Endothelial cell of umbilical vein (primary cell): ENCODE results near the gene HECW1.

Source experiments
- EZH2 ChIP-seq: IDR thresholded peaks from 2 replicates; pipeline ENCODE4 v1.6.1; 2012; ENCODE audit warnings: borderline replicate concordance, low read depth, mild to moderate bottlenecking, moderate library complexity, low read length, inconsistent platforms; ENCODE audit not compliant: severe bottlenecking
- FOS ChIP-seq: IDR thresholded peaks from 2 replicates; pipeline ENCODE4 v1.6.1; 2011; ENCODE audit warnings: mild to moderate bottlenecking, low read length, moderate library complexity, borderline replicate concordance; ENCODE audit not compliant: insufficient read depth
- GATA2 ChIP-seq: IDR thresholded peaks from 2 replicates; pipeline ENCODE4 v1.7.0; 2011; ENCODE audit warnings: low read depth, mild to moderate bottlenecking, moderate library complexity, mixed read lengths, low read length; ENCODE audit not compliant: insufficient read length, insufficient read depth
- JUN ChIP-seq: IDR thresholded peaks from 2 replicates; pipeline ENCODE4 v1.6.1; 2011; ENCODE audit warnings: borderline replicate concordance, low read depth; ENCODE audit not compliant: insufficient read length, insufficient read depth
- MYC ChIP-seq: IDR thresholded peaks from one replicate; pipeline ENCODE4 v1.6.1; 2011; ENCODE audit warnings: mild to moderate bottlenecking, low read depth, low read length
- POLR2A ChIP-seq: IDR thresholded peaks from 2 replicates; pipeline ENCODE4 v1.6.1; 2012; ENCODE audit warnings: low read depth, mild to moderate bottlenecking, control low read depth, low read length
- POLR2AphosphoS5 ChIP-seq: IDR thresholded peaks from 2 replicates; pipeline ENCODE4 v1.6.1; 2012; ENCODE audit warnings: low read depth, mild to moderate bottlenecking, control low read depth, low read length, moderate library complexity; ENCODE audit not compliant: insufficient read depth
- TF ChIP-seq, protein P1 (sequence below), 2 donors: IDR thresholded peaks; 1 replicate in 1 of 2; 2 replicates in 1 of 2; pipeline ENCODE4 v1.5.1; 2011; ENCODE audit warnings: low read length in 2 of 2, mild to moderate bottlenecking in 2 of 2, moderate library complexity in 2 of 2, control low read depth in 1 of 2, inconsistent platforms in 1 of 2, low read depth in 1 of 2; ENCODE audit not compliant: insufficient read depth in 1 of 2; ENCODE audit errors: extremely low read depth in 1 of 2
- TF ChIP-seq, protein P2 (sequence below): IDR thresholded peaks from 2 replicates; pipeline ENCODE4 v1.6.1; 2011; ENCODE audit not compliant: insufficient read depth, insufficient read length

DNA sequence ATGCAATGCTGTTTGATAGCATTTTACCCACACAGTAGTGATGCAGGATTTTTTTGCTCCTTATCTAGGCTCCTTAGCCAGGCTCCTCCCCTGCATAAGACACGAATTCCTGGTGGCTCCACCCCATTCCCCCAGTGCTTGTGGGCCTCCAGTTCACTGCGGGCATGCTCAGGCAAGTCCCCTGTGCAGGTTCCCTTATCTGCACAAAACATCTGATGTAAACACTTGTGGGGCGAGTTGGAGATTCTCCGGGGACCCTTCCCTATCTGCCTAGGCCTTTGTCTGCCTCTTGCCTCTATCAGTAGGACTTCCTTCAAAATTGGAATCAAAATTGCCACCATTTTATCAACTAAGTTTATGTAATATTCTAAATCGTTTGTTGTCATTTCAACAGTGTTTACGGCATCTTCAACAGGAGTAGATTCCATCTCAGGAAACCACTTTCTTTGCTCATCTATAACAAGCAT lies 465.1 kb downstream of the HECW1 start:
- TF ChIP-seq, protein P1, sequence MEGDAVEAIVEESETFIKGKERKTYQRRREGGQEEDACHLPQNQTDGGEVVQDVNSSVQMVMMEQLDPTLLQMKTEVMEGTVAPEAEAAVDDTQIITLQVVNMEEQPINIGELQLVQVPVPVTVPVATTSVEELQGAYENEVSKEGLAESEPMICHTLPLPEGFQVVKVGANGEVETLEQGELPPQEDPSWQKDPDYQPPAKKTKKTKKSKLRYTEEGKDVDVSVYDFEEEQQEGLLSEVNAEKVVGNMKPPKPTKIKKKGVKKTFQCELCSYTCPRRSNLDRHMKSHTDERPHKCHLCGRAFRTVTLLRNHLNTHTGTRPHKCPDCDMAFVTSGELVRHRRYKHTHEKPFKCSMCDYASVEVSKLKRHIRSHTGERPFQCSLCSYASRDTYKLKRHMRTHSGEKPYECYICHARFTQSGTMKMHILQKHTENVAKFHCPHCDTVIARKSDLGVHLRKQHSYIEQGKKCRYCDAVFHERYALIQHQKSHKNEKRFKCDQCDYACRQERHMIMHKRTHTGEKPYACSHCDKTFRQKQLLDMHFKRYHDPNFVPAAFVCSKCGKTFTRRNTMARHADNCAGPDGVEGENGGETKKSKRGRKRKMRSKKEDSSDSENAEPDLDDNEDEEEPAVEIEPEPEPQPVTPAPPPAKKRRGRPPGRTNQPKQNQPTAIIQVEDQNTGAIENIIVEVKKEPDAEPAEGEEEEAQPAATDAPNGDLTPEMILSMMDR (IDR thresholded peaks at IDR 0.05; ENCODE audit: extremely low read depth in 1 of 2, insufficient read depth in 1 of 2, low read depth in 1 of 2, low read length in 2 of 2) = no peak
- TF ChIP-seq EZH2 = no peak
- TF ChIP-seq POLR2AphosphoS5 = no peak
- no peak for TF ChIP-seq POLR2A
- TF ChIP-seq, protein P2, sequence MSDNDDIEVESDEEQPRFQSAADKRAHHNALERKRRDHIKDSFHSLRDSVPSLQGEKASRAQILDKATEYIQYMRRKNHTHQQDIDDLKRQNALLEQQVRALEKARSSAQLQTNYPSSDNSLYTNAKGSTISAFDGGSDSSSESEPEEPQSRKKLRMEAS = no peak
- TF ChIP-seq JUN = no peak
- TF ChIP-seq MYC = no peak
- TF ChIP-seq GATA2 = no peak
- TF ChIP-seq FOS = no peak
